ENCODE results near the gene PTCD2.
A peak's percentile ranks its signal among the peaks of the same experiment; 100 is the strongest.

Gene PTCD2

GRCh38 chr5:72378639-72379289 is 58.6 kb downstream of the PTCD2 start:
- Histone ChIP-seq H3F3A (ENCODE audit: insufficient read depth, low read length) (no peaks in the 10 kb centered on the region), H3K79me2 (ENCODE audit: insufficient read depth, low read length) (no peaks in the 10 kb centered on the region), H3K36me3 (ENCODE audit: insufficient read depth, low read length) (no peaks in the 10 kb centered on the region), H4K20me1 (ENCODE audit: insufficient read depth, low read length) (no peaks in the 10 kb centered on the region), H2AFZ (ENCODE audit: low read length) (no peak overlapping the region), H3K4me2 (ENCODE audit: low read length) (no peak overlapping the region), H3K9ac (ENCODE audit: low read length) (no peak overlapping the region), H3K9me3 (ENCODE audit: low read length) (no peaks in the 10 kb centered on the region), H3K27ac (ENCODE audit: low read depth, low read length, poor library complexity, severe bottlenecking) (no peak overlapping the region), H3K4me3 (ENCODE audit: low read depth, low read length, poor library complexity, severe bottlenecking) (no peak overlapping the region), H3K4me1 (ENCODE audit: insufficient read depth, low read length, severe bottlenecking) (peaks cover 16% of the 10 kb centered on the region), H3K27me3 (ENCODE audit: insufficient read depth, low read length) (no peaks in the 10 kb centered on the region; the same call in 1 of the 2 replicates), H3K9me2 (ENCODE audit: low read depth, low read length) (no peaks in the 10 kb centered on the region)
- no peak for TF ChIP-seq EZH2 (IDR thresholded peaks at IDR 0.05; ENCODE audit: borderline replicate concordance, low read length)
- TF ChIP-seq, protein P1, sequence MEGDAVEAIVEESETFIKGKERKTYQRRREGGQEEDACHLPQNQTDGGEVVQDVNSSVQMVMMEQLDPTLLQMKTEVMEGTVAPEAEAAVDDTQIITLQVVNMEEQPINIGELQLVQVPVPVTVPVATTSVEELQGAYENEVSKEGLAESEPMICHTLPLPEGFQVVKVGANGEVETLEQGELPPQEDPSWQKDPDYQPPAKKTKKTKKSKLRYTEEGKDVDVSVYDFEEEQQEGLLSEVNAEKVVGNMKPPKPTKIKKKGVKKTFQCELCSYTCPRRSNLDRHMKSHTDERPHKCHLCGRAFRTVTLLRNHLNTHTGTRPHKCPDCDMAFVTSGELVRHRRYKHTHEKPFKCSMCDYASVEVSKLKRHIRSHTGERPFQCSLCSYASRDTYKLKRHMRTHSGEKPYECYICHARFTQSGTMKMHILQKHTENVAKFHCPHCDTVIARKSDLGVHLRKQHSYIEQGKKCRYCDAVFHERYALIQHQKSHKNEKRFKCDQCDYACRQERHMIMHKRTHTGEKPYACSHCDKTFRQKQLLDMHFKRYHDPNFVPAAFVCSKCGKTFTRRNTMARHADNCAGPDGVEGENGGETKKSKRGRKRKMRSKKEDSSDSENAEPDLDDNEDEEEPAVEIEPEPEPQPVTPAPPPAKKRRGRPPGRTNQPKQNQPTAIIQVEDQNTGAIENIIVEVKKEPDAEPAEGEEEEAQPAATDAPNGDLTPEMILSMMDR (IDR thresholded peaks at IDR 0.05; ENCODE audit: low read length) = no peak

- Histone ChIP-seq H3K9me3 (ENCODE audit: low read length) (no peaks in the 10 kb centered on the region), H3K9ac (ENCODE audit: low read length) (no peak overlapping the region), H3K9me2 (ENCODE audit: low read depth, low read length) (no peaks in the 10 kb centered on the region), H3K4me1 (ENCODE audit: insufficient read depth, low read length, severe bottlenecking) (peaks cover 16% of the 10 kb centered on the region), H4K20me1 (ENCODE audit: insufficient read depth, low read length) (no peaks in the 10 kb centered on the region), H2AFZ (ENCODE audit: low read length) (no peak overlapping the region), H3K79me2 (ENCODE audit: insufficient read depth, low read length) (no peaks in the 10 kb centered on the region), H3K4me3 (ENCODE audit: low read depth, low read length, poor library complexity, severe bottlenecking) (no peak overlapping the region), H3K27me3 (ENCODE audit: insufficient read depth, low read length) (no peaks in the 10 kb centered on the region; the same call in 1 of the 2 replicates), H3F3A (ENCODE audit: insufficient read depth, low read length) (no peaks in the 10 kb centered on the region), H3K27ac (ENCODE audit: low read depth, low read length, poor library complexity, severe bottlenecking) (no peak overlapping the region), H3K36me3 (ENCODE audit: insufficient read depth, low read length) (no peaks in the 10 kb centered on the region), H3K4me2 (ENCODE audit: low read length) (no peak overlapping the region)
- TF ChIP-seq, protein P1 (IDR thresholded peaks at IDR 0.05; ENCODE audit: low read length) = no peak
- no peak for TF ChIP-seq EZH2 (IDR thresholded peaks at IDR 0.05; ENCODE audit: borderline replicate concordance, low read length)
Observed at GRCh38 chr5:72379936-72380335, 59.8 kb downstream of the PTCD2 start.

DNA sequence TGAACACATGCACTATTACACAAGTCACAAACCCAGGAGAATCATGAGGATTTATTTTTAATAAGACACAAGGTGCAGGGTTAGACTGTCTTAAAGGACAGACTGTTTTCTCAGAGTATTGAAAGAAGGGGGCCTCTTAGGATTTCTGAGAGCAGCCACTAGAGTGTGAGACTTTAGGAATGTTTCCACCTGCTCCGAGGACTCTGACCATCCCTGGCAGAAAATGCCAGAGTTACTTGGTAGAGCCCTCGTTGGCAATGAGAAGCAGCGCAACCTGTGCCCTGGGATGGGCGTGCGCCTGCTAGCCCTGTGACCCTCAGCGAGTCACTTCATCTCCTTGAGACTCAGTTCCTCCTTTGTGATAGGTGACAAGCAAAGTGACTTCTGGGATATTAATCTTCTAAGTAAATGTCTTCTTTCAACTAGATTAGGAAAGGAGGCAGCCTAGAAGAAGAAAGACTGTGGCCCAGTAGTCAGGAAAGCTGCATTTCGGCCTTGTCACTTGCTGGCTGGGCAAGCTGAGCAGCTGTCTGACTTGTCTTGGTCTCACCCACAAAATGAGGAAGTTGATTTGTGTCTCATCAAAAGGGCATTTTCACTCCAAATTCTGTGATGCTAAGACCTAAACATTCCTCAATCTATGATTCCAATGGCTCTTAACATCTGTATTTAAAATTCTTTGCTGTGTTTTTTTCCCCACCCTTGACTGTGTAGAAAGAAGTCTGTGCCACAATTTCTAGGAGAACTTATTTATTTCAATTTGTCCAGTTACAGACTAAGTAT is 60.5 kb downstream of the PTCD2 start:
- peak overlapping the region; percentile 46 for H3K27ac ChIP-seq (ENCODE audit: low read depth, low read length, poor library complexity, severe bottlenecking)
- no peaks in the 10 kb centered on the region for H4K20me1 ChIP-seq (ENCODE audit: insufficient read depth, low read length)
- TF ChIP-seq, protein P1 (IDR thresholded peaks at IDR 0.05; ENCODE audit: low read length) = no peak
- no peak for TF ChIP-seq EZH2 (IDR thresholded peaks at IDR 0.05; ENCODE audit: borderline replicate concordance, low read length)
- H2AFZ ChIP-seq (ENCODE audit: low read length) = no peak overlapping the region
- no peaks in the 10 kb centered on the region; the same call in 1 of the 2 replicates for H3K27me3 ChIP-seq (ENCODE audit: insufficient read depth, low read length)
- no peak overlapping the region for H3K9ac ChIP-seq (ENCODE audit: low read length)
- no peaks in the 10 kb centered on the region for H3K36me3 ChIP-seq (ENCODE audit: insufficient read depth, low read length)
- no peak overlapping the region for H3K4me2 ChIP-seq (ENCODE audit: low read length)
- no peaks in the 10 kb centered on the region for H3F3A ChIP-seq (ENCODE audit: insufficient read depth, low read length)
- H3K79me2 ChIP-seq (ENCODE audit: insufficient read depth, low read length) = no peaks in the 10 kb centered on the region
- no peaks in the 10 kb centered on the region for H3K9me2 ChIP-seq (ENCODE audit: low read depth, low read length)
- no peaks in the 10 kb centered on the region for H3K9me3 ChIP-seq (ENCODE audit: low read length)
- no peak overlapping the region for H3K4me3 ChIP-seq (ENCODE audit: low read depth, low read length, poor library complexity, severe bottlenecking)
- H3K4me1 ChIP-seq (ENCODE audit: insufficient read depth, low read length, severe bottlenecking) = peaks cover 16% of the 10 kb centered on the region

Measured in OCI-LY1 (cell line).